HG02571 (cell line): ENCODE results near the gene AP1M2.

Source experiments
- ATAC-seq: cut with Tn5 transposase; IDR thresholded peaks from one replicate; pipeline ENCODE4 v1.9.1; 2021; ENCODE audit warnings: mild to moderate bottlenecking, moderate library complexity; ENCODE audit not compliant: unreplicated experiment

AP1M2 gene

DNA sequence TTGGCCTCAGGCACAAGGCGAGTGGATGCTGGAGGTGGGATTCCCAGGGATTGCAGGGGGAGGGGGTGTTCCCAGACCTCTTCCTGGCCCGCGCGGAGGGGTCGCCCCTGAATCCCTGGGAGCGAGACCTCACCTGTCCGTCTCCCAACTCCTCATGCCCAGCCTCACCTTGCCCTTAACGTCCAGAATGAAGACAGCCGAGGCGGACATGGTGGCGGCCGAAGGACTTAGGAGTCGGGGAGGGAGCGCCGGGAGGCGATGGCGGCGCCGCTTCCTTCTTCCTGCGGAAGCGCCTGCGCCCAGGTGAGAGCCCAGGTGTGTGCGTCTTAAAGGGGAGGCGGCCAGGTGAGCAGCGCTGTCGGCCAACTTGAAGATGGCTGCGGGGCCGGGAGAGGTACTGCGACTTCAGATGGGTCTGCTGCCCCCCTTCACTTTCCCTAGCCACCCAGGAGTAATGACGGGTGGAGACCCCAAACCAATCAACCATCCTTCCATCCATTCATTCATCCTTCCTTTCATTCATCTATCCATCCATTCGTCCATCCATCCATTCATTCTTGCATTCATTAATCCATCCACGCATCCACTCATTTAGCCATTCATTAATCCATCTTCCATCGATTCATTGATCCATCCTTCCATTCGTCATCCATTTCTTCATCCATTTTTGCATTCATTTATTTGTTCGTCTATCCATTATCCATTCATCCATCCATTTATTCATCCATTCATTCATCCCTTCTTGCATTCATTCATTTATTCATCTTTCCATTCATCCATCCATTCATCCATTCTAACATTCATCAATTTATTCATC, at the start of gene AP1M2:
Gene AP1M2 (minus strand): TSS at position 291 of the 817 bp plus-strand sequence. CDS start 81 bp downstream, at position 210.
- no peak for ATAC-seq

DNA sequence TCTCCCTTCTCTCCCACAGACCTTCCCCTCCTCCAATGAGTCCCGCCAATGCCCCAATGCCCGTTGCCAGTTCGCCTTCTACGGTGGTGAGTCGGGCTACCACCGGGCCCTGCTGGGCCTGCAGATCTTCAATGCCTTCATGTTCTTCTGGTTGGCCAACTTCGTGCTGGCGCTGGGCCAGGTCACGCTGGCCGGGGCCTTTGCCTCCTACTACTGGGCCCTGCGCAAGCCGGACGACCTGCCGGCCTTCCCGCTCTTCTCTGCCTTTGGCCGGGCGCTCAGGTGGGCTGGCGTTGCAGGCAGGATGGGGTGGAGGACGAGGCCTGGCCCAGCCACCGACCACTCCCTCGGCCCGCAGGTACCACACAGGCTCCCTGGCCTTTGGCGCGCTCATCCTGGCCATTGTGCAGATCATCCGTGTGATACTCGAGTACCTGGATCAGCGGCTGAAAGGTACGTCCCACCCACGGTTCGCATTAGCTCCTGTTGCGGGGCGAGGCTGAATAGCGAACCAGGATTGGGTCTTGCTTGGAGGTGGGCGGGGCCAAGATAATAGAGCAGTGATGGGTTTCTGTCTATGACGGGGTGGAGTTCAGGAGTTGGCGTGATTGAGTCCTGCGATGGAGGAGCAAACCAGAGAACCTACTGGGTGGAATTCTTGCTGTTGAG, 49.3 kb upstream of the AP1M2 start:
- no peak for ATAC-seq

DNA sequence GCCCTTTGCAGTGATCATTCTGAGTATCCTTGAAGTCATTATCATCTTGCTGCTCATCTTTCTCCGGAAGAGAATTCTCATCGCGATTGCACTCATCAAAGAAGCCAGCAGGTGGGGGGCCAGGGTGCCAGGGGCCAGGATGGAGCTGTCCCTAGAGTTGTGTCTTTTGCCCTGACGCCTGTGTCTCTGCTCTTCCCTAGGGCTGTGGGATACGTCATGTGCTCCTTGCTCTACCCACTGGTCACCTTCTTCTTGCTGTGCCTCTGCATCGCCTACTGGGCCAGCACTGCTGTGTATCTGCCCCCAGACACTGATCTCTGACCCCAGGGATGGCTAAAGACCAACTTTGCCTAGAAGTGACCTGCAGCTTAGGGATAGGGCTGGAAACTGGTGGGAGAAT, 47.9 kb upstream of the AP1M2 start:
- ATAC-seq, result no peak

DNA sequence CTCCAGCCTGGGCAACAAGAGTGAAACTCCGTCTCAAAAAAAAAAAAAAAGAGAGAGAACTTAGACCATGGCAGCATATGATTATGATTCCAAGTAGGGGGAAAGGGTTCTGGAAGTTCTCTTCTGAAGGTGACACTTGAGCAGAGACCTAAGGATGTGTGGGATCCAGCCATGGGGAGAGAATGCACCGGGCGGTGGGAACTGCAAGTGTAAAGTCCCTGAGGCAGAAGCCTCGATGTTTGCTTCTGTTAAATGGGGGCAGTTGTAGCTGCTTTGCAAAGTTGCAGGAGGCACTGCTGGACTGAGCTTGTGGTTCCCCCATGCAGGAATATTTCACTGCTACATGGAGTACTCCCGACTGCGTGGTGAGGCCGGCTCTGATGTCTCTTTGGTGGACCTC, 47.3 kb upstream of the AP1M2 start:
- ATAC-seq, result no peak

DNA sequence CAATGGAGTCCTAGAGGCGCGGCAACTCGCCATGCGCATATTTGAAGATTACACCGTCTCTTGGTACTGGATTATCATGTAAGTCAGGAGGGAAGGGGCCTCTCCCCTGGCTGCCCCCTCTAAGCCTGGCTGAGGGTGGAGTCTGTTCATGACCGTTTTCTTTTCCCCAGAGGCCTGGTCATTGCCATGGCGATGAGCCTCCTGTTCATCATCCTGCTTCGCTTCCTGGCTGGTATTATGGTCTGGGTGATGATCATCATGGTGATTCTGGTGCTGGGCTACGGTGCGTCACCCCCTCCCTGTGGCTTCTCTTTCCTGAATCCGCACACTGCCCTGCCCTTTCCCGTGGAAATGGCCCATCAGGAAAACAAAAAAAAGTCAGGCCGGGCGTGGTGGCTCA, 44.8 kb upstream of the AP1M2 start:
- no peak for ATAC-seq

DNA sequence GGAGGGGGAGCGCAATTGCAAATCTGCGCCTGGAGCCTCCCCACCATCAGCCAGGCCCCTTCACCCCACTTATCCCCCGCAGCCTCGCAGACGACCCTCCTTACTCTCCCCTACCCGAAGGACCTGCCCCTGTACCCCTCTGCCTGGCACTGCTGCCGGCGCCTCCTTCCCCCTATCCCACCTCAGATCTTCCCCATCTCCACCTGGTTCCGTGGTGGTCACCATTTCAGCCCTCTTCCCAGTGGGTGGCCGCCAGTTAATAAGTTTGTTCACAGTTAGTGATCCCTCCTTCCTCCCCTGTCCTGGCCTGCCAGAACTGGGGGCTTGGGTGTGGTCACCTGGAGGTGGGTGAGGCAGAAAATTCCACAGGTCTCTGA, 38.6 kb upstream of the AP1M2 start:
- no peak for ATAC-seq

DNA sequence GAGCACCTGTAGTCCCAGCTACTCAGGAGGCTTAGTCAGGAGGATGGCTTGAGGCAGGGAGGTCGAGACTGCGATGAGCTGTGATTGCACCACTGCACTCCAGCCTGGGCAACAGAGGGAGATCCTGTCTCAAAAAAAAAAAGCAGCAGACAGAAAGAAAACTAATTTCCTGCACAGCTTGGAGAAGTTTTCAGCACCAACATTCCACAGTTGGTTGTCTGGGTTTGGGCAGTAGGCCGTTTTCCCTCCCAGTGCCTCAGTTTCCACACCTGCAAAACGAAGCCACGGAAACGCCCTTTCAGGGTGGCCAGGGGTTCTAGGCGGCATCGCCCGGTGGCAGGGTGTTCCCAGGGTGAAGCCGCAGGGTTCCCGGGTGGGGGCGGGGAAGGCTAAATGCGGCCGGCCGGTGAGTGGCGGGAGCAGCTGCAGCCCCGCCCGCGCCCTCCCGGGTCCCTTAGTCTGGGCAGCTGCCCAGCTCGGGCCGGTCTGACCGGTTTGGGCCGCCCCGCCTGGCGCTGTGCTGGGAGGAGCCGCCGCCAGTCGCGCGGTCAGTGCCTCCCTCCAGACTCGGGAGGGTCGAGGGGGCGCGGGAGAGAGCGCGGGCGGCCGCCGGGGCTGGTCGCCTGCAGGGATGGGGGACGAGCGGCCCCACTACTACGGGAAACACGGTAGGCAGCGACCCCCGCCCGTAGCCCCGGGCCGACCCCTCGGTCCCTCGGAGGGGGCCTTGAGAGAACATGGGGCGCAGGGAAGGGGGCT, 38.1 kb upstream of the AP1M2 start, which contains the start of gene SLC44A2:
Gene SLC44A2 (plus strand): TSS at position 551 of the 759 bp plus-strand sequence. CDS start 81 bp downstream, at position 632.
- ATAC-seq, result no peak

DNA sequence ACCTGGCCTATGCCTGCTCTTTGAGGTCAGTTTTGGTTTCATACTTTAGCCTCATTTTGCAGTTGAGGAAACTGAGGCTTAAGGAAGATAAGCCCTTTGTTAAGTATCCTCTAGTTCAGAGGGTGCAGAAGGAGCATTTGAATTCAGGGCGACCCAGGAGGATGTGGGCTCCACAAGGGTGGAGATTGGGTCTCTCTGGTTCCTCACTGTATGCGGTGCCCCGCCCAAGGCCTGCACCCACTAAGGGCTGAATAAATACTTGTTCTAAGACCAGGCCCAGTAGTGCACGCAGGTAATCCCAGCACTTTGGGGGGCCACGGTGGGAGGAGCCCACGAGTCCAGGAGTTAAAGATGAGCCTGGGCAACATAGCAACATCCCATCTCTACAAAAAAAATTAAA, 37.5 kb upstream of the AP1M2 start:
- no peak for ATAC-seq

DNA sequence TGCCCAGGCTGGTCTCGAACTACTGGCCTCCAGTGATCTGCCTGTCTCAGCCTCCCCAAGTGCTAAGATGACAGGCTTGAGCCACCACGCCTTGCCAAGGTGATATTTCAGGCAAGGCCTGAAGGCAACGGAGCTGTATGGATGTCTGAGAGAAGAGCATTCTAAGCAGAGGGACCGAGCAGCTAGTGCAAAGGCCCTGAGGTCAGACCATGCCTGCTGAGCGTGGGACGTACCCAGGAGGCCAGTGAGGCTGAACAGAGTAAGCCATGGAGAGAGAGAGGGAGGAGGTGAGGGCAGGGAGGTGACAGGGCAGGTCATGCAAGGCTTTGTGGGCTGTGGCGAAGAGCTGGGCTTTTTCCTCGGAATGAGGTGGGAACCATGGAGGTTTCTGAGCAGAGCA, 34.9 kb upstream of the AP1M2 start:
- ATAC-seq, result no peak

DNA sequence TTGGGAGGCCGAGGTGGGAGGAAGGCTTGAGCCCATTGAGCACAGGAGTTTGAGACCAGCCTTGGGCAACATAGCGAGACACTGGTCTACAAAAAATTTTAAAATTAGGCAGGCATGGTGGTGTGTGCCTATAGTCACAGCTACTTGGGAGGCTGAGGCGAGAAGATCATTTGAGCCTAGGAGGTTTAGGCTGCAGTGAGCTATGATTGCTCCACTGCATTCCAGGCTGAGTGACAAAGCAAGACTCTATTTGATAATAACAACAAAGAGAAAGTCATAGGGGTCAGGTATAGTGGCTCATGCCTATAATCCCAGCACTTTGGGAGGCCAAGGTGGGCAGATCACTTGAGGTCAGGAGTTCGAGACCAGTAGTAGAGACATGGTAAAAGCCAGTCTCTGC, 33.7 kb upstream of the AP1M2 start:
- ATAC-seq, result no peak

DNA sequence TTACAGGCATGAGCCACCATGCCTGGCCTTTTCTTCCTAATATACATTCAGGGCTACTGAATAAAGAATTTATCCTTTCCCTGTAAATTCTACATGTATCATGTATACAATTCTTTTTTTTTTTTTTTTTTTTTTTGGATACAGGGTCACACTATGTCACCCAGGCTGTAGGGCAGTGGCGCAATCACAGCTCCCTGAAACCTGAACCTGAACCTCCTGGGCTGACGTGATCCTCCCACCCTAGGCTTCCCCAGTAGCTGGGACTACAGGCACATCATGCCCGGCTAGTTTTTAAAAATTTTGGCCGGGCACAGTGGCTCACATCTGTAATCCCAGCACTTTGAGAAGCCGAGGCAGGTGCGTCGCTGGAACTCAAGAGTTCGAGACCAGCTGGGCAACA, 31.7 kb upstream of the AP1M2 start:
- no peak for ATAC-seq

DNA sequence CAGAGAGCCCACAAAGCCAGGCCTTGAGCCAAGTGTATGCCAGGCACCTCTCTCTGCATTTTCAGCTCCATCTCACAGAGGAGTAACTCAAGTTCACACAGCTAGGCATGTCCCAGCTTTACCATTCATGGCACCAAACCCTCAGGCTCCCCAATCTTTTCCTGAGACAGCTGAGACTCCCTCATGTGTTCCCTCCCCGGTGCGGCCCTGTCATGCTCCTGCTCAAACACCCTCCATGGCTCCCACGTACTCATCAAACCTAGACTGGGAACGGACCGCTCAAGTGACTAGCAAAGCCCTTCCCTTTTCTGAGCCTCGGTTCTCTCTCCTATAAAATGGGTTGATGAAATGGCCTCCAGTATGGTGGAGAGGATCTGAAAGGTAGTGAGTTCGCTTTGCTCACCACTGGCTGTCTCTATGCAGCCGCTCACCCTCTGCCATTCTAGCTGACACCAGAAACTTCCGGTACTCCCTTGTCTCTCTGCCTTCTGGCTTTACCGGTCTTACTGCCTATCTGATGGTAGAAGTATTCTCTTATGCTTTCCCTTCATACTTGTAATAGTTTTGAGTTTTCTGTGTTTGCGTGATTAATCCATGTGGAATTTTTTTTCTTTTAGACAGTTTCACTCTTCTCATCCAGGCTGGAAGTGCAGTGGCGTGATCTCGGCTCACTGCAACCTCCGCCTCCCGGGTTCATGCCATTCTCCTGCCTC, 30.5 kb upstream of the AP1M2 start:
- no peak for ATAC-seq

DNA sequence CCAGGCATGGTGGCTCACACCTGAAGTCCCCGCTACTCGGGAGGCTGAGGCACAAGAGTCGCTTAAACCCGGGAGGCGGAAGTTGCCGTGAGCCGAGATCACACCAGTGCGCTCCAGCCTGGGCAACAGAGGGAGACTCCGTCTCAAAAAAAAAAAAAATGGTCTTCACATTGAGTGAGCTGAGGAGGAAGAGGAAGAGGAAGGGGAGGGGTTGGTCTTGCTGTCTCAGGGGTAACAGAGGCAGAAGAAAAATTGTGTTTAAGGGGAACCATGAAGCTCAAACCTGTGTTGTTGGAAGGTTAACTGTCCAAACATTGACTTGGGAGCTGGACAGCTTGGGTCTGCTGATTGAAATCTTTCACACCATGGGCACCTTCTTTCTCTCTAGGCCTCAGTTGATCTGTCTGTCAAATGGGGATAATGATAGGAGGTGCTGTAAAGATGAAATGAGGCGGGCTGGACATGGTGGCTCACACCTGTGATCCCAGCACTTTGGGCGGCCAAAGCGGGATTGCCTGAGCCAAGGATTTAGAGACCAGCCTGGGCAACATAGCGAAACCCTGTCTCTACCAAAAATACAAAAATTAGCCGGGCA, 28.4 kb upstream of the AP1M2 start:
- no peak for ATAC-seq

DNA sequence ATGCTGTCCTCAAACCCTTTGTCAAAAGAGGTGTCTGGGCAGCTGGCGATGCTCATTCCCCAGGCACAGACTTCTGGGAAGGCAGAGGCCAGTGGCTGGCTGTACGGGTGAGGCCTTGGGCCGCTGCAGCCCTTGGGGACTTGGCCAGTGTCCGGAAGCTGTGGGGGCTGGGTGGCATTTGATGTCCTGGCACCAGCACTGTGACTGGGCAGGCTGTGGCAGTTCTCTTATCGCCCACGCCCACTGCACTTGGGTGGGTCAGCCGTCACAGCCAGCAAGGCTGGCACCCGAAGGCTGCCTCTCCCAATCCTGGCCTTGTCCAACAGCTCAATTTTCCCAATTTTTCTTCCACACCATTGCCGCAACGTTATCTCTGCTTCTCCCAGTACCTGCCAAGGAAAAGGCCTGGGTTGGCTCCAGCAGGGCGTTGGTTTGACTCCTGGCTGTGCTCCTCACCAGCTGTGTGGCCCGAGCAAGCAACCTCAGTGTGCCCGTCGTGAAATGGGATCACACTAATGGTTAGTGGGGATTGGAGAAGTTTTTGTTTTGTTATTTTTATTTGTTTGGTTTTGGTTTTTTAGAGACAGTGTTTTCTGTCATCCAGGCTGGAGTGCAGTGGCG, 25.5 kb upstream of the AP1M2 start:
- ATAC-seq, result no peak

DNA sequence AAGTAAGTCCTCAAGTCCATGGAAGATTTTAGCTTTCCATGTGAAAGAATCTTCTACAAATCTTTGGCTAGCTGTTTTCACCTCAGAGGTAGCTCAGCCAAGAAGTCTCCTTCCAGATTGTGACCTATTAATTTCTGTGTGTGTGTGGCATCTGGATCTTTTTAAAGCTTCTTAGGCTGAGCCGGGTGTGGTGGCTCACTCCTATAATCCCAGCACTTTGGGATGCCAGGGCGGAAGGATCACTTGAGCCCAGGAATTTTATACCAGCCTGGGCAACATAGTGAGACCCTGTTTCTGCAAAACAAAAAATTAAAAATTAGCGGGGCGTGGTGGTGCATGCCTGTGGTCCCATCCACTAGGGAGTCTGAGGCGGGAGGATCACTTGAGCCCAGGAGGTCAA, 24.8 kb upstream of the AP1M2 start:
- no peak for ATAC-seq

DNA sequence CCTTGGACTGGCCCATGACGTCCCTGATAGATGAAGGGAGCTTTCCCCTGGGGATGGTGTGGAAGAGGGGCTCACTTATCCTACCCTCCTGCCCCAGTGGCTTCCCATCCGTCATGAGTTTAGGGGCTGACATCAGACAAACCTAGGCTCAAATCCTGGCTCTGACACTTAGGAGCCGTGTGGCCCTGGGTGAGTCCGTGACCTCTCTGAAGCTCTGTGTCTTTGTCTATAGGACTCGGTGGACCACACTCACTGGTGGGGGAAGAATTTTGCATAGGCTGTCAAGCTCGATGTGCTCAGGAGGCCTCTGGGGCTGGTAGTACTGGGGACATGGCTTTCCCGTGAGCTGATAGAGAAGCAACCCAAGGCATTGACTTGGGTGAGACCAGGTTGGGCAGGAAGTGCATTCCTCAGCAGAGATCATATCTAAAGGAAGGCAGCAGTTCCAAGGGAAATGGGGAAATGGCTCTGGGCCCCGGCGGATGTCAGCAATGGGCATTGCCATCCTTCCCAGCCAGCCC, 17.4 kb upstream of the AP1M2 start:
- ATAC-seq, result peak; percentile 38

DNA sequence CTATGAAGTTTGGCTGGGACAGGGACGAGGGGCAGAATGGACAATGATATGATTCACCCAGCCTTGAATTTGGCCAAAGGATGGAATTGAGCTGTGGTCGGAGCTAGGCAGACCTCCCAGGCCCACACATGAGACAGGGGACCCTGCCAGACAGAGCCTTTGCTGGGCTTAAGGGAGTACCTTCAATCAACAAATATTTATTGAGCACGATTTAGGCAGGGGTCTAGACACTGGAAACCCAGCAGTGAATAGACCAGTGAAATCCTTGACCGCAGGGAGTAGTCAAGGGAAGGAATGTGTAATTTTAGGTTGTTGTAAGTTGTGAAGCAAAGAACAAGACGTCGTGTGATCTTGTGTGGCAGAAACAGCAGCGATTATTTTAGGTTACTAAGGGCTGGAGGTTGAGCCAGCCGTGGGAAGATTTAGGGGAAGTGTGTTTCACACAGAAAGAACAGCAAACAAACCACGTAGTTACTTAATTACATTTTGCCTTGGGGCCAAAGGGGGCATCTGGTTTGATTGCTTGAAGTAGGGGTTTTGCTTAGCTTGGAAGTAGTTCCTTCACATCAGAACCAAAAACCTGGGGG, 16.9 kb upstream of the AP1M2 start:
- ATAC-seq, result no peak

DNA sequence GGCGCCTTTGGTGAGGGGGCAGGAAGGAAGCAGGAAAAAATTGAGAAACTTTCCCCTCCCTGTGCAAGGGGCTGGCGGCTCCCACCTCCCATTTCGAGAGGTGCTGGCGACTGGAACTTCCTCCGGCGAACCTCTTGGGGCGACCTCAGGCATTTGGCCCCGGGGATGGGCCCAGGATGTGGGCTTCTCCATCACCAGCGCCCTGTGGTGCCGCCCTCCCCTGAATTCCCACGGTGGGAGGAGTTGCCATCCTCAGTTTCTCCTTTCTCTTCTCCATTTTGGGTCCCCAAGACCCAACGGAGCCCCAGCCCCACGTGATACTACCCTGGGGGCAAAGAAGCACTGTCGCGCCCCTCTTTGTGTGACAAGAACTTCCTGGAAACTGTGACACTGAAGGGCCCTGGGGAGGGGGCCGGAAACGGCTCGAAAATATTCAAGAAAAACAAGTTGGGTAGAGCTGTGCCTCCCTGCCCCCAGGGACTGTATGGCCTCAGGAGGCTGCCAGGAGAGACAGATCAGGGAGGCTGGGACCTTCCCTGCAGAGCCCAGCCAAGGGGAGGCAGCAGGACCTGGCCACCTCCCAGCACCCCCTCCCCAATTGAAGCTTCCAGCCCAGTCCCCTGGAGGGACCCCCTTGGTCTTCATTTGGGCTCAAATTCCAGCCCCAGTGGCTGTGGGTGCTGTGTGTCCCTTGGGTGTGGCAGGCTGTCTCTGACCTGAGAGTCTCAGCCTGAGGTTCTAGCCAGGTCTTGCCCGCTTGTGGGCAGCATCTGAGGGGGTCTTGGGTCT, 16.2 kb upstream of the AP1M2 start:
- ATAC-seq, result no peak
